NCI-H2107 treated with DMSO at 0.1 percent for 48 hours (cell line): ENCODE data around the gene CPXM2.

Source experiments
- DNase-seq: peaks from one replicate; lab custom pipeline; 2025; ENCODE audit not compliant: unreplicated experiment; lab: John Stamatoyannopoulos, UW

Gene CPXM2

DNA sequence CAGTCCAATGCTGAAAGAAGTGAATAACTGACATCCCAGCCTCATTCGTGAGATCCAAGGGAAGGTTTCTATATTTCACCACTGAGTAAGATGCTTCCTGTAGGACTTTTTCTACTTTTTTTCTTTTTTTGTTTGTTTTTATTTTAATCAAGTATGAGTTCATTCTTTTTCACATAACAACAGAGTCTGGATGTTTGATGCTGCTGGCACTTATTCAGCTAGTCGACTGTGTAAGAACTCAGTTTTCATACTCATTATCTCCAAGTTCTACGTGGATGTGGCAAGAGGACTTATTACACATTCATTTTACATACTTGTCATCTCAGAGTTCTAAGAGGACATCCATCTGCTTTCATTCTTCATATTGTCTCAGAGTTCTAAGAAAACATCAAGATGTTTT lies 86.9 kb downstream of the CPXM2 start:
- no peak for DNase-seq

DNA sequence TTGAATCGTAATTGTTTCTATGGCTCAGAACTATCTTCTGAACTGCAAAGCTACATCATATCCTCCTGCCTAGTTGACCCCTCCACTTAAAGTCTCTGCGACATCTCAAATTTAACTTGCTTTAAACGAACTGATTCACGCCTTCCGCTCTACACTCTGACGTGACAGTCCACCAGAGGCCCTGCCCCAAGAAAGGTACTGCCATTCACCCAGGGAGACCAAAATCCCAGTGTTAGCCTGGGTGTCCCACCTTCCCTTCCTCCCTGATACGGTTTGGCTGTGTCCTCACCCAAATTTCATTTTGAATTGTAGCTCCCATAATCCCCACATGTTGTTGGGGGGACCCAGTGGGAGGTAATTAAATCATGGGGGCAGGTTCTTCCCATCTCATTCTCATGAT lies 90.8 kb downstream of the CPXM2 start:
- no peak for DNase-seq

DNA sequence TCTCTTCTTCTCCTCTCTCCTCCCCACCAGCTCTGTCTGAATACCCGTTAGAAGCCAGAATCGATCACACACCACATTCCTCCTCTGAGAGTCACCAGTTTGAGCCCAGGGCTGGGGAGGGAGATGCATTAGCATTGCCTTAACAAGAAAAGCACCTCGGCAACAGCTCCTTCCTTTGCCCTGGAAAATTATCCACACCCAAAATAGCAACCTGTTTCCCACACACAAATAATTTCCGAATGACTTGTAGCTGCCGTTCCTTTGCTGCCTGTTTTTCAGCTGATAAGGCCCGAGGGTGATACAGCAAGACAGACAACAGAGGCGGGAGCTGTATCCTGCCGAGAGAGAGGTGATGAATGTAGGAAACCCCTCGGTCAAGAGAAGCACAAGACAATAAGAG lies 91.3 kb downstream of the CPXM2 start:
- DNase-seq = no peak

DNA sequence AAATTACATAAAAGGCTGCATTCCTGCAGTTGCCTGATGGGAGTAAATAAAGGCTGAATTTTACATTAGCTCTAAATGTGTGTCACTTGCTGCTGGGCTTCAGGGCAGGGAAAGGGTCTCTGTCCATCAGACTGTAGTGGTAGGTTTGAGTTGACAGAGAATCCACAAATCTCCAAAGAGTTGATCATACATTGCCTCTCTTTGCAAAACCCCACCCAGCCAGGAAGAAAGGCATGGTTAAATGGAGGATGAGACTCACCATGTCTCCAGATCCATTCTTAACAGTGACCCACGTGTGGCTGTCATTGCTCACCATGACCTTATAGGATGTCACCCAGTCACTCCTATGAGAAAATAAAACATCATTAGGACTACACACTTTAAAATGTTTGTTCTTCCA lies 92.8 kb downstream of the CPXM2 start:
- DNase-seq = no peak

DNA sequence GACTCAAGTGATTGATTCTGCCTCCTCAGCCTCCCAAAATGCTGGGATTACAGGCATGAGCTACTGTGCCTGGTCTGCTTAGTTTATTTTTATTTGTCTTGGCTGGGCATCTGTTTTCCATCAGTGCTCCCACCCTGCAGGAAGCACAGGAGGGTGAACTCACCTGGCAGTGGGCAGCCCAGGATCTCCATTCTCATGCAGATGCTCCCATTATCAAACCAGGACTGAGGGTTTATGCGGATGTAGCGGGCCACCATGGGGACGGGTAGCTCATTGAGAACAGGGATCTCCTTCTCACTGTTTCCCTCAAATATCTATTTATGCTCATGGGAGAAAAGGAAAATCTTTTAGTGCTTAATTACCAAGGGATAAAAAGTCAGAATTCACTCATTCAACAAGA lies 93.8 kb downstream of the CPXM2 start:
- DNase-seq = no peak

DNA sequence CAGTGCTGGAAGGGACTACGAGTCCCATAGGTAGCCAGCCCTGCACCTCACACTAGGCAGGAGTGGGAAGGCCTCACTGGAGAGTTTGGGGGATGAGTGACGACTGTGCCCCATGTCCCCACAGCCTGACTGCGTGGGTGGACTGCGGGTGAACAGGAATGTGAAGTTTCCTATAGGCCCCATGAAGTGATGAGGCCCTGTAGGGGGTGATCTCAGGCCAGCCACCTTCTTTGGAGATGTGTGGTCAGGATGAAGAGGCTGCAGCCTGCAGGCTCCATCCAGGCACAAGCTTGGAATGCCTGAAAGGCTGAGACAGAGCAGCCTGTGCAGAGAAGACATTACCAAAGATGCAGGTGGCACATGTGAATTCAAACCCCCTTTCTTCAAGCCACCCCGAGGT lies 94.9 kb downstream of the CPXM2 start:
- DNase-seq = no peak

DNA sequence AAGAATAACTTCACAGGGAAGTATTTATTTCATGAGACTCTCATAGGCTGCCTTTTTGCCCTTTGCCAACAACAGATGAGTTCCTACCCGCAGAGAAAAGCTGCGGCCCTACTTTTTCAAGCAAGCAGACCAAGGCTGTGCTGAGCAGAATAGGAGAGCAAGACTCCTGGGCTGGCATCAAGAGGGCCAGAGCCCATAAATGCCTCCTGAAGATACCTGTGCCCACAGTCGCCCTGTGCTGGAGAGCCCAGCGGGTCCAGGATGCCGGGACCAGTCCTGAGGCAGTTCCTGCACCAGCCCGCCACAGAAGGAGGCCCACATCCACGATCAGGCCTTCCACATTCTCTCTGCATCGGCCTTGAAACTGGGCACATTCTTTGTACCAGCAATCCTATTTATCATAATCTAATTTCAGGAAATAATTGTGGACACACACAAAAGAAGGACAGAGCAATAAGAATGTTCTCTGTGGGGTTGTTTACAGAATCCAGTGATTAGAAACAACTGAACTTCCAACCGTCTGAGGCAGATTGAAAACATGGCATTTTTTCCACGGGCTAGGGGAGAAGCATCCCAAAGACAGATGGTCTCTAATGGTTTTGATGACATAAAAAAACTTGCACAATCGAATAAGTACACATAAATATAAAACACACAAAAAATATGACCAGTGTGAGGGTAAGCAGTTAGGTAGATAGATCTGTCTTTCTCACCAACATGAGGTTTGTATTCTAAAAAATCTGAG lies 95.6 kb downstream of the CPXM2 start:
- no peak for DNase-seq

DNA sequence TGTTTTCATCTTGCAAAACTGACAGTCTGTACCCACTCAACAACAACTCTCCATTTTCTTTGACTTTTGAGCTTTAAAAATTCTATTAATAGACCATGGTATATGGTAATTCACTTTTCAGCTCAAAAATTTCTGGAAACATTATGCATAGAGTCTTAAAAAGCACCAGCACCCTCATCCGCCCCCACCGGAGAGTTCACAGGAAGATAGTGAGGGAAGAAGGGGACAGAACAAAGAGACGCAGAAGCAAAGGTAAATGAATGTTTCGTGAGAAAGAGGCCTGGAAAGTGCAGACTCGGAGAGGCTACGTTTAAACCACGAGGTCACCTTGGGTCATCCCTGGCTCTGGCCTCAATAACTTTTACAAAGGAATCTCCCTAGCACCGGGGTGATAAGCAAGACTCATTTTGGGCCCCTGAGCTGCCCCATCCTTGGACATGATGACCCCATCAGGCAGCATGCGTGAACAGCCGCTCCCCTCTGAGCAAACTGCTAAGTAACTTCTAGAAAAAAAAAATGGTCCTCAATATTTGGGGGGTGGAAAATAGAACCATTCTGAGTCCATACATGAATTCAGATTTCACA lies 96.3 kb downstream of the CPXM2 start:
- DNase-seq = no peak

DNA sequence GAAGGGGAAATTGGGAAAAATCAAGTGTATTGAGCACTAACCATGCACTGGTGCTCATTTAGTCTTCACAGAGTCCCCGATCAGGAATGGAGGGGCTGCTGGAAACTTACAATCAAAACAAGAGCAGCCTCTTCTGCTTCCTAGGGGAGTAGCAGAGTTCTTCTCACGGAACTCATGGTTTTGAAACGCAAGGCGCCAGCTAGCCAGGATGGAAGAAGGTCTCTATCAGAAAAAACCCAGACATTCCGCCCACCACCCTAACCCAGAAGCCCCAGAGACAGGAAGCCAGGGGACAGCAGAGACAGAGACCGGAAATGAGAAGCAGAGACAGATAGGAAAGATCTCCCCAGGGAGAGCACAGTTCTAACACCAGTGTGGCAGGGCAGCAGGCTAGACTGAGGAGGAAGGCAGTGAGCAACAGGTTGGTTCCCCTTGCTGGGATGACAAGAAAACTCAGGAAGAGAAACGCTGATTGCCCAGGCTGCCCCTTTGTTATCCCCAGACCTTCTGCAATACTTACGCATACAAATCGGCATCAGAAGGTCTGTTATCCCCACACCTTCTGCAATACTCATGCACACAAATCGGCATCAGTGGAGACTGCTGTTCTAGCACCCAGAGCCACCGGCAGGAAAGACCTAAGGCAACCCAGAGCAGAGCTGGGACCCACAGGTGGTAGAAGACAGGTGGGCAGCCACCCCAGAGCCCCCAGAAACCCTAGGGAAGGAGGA lies 99.2 kb downstream of the CPXM2 start:
- DNase-seq = no peak

DNA sequence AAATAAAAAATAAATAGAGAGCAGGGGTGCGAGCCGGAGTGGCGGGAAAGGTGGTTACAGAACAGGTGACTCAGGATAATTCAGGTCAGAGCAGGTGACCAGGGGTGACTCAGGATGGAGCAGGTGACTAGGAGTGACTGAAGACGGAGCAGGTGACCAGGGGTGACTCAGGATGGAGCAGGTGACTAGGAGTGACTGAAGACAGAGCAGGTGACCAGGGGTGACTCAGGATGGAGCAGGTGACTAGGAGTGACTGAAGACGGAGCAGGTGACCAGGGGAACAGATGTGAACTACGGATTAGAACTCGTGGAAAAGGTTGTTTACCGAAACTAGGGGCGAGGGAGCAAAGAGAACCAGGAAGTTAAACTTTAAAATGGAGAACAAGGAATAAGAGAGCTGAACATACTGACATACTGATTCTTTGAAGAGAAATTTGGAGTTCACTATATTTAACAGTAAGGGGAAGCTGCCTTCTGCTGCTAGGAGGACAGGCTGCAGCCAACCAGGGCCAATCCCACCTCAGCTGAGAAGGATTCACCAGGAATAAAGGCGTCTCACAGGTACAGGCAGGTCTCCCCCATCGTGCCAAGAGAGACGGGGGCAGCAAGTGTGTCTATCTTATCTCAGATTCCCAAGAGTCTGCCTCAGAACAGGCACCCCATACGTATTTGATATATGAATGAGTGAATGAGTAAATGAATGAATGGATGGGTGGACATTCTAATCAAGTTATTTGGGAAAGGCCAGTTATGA lies 101.3 kb downstream of the CPXM2 start:
- DNase-seq = no peak

DNA sequence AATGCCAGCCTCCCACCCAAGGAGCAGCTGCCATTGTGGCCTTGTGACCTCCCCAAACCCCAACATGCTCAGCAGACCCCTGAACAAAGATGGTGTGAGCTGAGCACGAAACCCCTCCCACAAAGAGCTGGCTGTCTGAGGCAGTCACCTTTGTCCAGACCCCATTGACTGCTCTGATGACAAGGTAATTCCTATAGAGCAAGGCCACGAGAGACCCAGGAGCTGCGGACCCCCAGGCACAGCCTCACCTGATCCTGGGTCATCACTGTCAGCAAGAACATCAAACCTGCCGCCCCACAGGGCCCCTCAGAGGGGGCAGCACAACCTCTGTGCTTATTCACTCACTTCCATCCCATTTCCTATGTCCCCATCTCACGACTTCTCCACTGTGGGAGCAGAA lies 102.6 kb downstream of the CPXM2 start:
- no peak for DNase-seq

DNA sequence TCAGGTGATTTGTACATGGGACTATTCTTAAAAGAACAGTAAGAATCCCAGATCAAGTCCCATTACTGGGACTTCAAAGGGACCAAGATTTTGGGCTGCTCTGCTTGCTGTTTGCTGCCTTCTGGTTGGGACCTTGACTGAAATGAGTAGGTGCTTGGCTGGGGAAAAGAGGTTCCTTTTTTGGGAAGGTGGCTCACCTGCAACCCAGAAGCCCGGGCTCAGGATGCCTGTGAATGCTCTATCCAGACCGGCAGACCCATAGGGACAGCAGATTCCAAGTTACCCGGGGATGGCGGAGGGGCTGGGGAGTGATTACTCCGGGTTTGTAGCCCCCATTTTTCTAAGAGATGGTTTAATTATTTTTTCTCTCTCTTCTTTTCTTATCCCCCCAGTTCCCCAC lies 104.0 kb downstream of the CPXM2 start:
- no peak for DNase-seq

DNA sequence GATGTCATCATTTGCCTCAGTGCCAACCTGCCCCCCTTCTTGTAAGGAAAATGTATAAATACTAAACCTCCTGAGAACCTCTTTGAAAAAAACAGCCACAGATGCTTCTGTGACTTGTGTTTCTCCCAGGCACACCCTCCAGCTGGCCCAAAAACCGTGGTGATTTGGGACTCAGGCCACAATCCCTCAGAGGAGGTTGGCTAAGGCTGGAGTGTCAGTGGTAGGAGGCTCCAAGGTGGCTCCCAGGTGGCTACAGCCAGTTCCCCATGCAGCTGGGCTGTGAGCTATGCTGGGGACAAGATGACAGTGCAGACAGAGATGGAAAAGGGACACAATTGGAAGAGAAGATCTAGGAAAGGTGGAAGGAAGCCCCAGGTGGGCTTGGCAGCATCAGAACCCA lies 104.7 kb downstream of the CPXM2 start:
- DNase-seq = no peak

DNA sequence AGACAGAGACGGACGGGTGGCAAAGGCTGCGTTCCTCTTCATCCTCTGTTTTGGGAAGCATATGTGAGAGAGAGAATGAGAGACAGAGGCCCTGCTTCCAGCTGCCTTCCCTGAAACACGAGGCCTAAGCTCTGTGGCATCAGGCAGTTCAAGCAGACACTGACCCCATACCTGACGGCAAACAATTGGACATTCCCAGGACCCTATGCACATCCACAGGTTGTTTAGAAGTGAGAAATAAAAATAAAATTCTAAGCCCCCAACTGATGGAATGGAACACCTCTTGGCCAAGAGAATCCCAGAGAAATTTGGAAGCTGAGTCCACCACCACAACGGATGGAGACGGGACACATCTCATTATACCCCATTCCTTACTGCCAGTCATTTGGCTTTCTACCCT lies 105.3 kb downstream of the CPXM2 start:
- DNase-seq = no peak

DNA sequence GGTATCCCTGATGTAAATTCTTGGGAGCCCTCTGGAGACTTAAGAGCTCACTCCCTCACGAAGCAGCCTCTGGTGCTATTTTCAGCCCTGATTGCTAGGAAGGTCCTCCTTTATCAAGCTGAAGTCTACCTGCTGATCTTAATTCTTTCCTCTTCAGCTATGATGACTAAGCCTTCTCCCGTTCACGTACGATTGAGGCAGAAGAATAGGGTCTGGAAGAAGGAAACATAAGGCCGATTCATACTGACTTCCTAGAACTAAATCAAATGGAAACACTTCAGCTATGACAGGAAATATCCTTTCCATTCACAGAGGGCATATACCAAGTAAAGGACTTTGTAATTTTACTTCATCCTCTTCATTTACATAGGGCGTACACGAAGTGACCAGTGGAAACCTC lies 107.0 kb downstream of the CPXM2 start:
- DNase-seq = no peak

DNA sequence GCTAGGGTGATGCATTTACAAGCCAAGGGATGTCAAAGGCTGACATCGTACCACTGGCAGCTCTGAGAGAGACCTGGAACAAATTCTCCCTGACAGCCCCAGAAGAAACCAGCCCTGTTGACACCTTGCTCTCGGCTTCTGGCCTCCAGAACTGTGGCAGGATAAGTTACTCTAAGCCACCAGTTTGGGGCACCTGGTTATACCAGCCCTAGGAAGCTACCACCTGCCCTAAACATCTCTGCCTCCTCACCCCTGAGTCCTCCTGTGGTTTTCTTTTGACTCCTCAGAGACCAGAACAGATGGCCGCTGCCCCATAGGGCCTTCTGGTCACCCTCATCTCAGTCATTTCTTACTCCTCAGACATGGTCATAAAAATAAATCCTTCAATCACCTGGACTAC lies 107.4 kb downstream of the CPXM2 start:
- no peak for DNase-seq

DNA sequence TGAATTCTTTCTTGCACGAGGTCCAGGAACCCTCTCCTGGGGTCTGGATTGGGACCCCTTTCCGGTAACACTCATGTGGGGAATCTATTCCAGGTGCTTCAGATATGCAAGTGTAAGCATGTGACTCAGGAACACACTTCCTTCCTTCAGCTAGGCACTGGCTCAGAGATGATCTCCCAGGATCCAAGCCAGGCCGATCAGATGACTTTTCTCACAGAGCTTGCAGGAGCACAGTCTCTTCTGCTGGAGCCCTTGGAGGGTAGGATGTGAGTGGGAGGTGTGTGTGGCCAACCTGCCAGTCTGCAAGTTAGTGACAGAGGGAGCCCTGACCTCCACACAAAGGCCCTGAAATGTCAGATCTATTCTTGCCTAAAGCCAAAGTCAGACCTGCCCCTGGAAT lies 108.3 kb downstream of the CPXM2 start:
- DNase-seq = no peak

DNA sequence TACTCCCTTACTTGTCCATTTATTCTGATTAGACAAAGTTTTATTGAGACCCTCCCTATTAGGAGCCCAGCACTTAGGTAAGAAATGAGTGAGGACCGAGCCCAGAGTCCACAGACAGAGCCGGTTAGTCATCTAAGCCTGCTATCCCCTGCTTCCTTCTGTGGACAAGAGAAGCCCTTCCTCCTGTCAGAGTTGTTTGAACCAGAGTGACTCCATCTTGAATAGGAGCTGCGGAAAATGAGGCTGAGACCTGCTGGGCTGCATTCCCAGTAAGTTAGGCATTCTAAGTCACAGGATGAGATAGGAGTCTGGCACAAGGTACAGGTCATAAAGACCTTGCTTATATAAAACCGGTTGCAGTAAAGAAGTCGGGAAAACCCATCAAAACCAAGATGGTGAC lies 109.1 kb downstream of the CPXM2 start:
- no peak for DNase-seq

DNA sequence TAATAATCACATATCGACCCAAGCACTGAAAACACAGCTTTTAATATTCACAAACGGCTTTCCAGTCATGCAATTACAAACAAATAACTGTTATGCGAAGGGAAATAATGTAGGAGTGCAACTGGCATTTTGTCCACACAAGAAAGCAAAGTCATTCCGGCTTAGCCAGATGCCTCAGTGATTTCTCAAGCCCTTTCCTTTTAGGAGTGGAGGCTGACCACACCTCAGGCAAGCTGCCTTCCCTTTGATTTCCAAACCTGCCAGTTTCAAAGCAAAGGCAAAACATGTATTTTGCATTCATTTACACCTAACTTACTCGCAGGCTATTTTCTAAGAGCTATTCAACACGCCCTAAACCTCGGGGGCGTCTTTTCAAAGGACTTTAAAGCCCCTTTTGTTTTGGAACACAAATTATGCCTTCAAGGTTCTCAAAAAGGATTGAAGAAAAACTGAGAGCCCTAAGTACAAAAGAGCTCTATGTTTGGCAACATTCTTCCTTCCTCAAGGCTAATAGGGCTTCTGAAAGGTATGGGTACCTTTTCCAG lies 109.6 kb downstream of the CPXM2 start:
- no peak for DNase-seq

DNA sequence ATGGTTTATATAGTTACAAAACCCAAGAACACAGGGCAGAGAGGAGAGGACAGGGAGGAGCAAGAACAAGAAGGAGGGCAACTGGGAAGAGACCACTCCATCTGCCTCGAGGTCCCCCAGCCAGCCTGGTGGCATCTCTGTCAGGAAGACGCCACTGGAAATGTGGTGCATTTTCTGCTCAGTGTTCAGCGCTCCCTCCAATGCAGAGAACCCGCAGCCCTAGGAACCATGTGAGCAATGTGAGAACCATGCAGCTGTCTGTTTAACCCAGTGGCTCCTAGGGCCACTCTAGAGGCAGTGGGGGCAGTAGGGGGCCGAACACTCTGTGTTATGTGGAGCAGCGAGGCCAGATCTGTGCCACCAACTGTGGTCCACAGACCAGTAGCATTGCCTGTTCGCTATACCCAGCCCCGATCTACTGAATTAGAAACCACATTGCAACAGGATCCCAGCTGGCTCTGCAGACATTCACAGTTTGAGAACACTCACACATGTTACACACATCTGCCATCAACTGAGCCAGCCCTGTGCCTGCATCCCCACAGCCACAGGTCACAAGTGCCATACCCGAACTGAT lies 110.2 kb downstream of the CPXM2 start:
- no peak for DNase-seq
